ENCODE results near the gene RAB11FIP3. TPM values are rescaled to one million over a fixed set of nuclear protein-coding genes. Genes with fewer than 3 reads are reported as not detected.

RAB11FIP3 gene
- total and polyA plus RNA-seq, 9 of the 15 experiments (the other 6 are each of a cell fraction or from before 2014, with no cell fraction given): 0.46 to 13.1 (median 4.3) TPM

DNA sequence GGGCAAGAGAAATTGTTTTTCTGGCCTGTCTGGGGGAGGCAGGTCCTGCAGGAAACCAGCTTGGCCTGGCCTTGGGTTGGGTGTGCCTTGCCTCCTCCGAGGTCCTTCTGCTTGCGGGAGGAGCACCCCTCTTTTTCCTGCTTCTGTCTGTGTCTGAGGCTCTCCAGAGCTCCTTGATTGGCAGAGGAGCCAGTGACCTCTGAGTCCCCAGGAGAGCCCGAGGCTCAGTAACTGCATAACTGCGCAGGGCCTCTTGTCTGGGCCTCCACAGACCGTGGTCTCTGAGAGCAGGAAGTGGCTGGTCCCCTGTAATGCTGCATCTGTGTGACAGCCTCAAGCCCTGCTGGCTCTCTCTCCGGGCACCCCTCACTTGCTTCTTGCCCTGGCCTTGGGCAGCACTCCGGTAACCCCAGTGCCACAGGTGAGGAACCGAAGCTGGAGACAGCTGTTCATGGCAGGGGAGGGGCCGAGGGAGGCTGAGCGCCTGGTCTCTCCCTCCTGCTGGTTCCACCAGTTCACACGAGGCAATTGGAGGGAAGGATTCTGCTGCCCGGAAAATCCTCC lies 103.6 kb downstream of the RAB11FIP3 start (continued):
- TF ChIP-seq DACH1 (IDR thresholded peaks at IDR 0.05; ENCODE audit: partially characterized antibody) (peak; percentile 27), NR4A1 (CRISPR knock-in tag; IDR thresholded peaks at IDR 0.05) (no peak), NR4A1 (tag; IDR thresholded peaks at IDR 0.05) (no peak), SP2 (IDR thresholded peaks at IDR 0.05; ENCODE audit: extremely low read depth, low read depth, low read length, poor library complexity, severe bottlenecking) (no peak), CEBPB (tag; IDR thresholded peaks at IDR 0.05) (no peak)

- Histone ChIP-seq H3K4me1 (replicated peaks in 1 of 2; ENCODE audit: control insufficient read depth in 2 of 2, insufficient read depth in 2 of 2, low read length in 2 of 2) (peaks cover 27 to 77% of the 10 kb centered on the region in 2 experiments), H3K9ac (ENCODE audit: insufficient read depth in 1 of 2, low read depth in 2 of 2, low read length in 2 of 2) (peak overlapping the region in 1 of 2 experiments; percentile 95; a peak in 2 of 4 replicates), H3K36me3 (ENCODE audit: control insufficient read depth, insufficient read depth, low read length) (peaks cover 36% of the 10 kb centered on the region; the same call in 1 of the 3 replicates), H3K9me3 (replicated peaks; ENCODE audit: control insufficient read depth, insufficient read depth, low read depth, low read length) (no peaks in the 10 kb centered on the region), H2AFZ (ENCODE audit: low read depth, low read length) (no peak overlapping the region), H3K79me2 (ENCODE audit: control insufficient read depth, insufficient read depth, low read length) (peaks cover 97% of the 10 kb centered on the region), H3K4me2 (ENCODE audit: insufficient read depth, low read length) (no peak overlapping the region), H3K27me3 (ENCODE audit: control insufficient read depth in 2 of 2, insufficient read depth in 2 of 2, low read length in 2 of 2) (no peaks in the 10 kb centered on the region), H4K20me1 (replicated peaks; ENCODE audit: control insufficient read depth, insufficient read depth, low read length) (peaks cover 19% of the 10 kb centered on the region), H3K9me1 (ENCODE audit: control insufficient read depth, insufficient read depth, low read length) (peaks cover 15% of the 10 kb centered on the region), H3K4me3 (no peak overlapping the region), H3K27ac (ENCODE audit: extremely low read depth, low read depth, low read length) (peak overlapping the region; percentile 41; the same call in 2 of the 3 replicates)
- ATAC-seq (no peak), FAIRE-seq (no peak), DNase-seq (ENCODE audit: extremely low read depth in 1 of 4, low spot score in 3 of 4) (no peak)
- POLR2A ChIA-PET: interaction anchor here (0.6 to 1.0 kb wide), 4 partner anchors 45 to 1757 kb away, joined by 3 read pairs; no protein-coding TSS in a partner anchor
- intact Hi-C loops (cut with micrococcal nuclease) (no loop called here), in situ Hi-C loops (cut with MboI) (no loop called here)
- TF ChIP-seq, protein P1, sequence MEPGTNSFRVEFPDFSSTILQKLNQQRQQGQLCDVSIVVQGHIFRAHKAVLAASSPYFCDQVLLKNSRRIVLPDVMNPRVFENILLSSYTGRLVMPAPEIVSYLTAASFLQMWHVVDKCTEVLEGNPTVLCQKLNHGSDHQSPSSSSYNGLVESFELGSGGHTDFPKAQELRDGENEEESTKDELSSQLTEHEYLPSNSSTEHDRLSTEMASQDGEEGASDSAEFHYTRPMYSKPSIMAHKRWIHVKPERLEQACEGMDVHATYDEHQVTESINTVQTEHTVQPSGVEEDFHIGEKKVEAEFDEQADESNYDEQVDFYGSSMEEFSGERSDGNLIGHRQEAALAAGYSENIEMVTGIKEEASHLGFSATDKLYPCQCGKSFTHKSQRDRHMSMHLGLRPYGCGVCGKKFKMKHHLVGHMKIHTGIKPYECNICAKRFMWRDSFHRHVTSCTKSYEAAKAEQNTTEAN (CRISPR knock-in tag; IDR thresholded peaks at IDR 0.05): no peak
- TF ChIP-seq TFAP4 (CRISPR knock-in tag; IDR thresholded peaks at IDR 0.05; ENCODE audit: borderline replicate concordance): peak; percentile 25; the same call in 1 of the 2 replicates
- TF ChIP-seq POLR2G (IDR thresholded peaks at IDR 0.05; ENCODE audit: low read depth, low read length): peak; percentile 62
- TF ChIP-seq, protein P2, sequence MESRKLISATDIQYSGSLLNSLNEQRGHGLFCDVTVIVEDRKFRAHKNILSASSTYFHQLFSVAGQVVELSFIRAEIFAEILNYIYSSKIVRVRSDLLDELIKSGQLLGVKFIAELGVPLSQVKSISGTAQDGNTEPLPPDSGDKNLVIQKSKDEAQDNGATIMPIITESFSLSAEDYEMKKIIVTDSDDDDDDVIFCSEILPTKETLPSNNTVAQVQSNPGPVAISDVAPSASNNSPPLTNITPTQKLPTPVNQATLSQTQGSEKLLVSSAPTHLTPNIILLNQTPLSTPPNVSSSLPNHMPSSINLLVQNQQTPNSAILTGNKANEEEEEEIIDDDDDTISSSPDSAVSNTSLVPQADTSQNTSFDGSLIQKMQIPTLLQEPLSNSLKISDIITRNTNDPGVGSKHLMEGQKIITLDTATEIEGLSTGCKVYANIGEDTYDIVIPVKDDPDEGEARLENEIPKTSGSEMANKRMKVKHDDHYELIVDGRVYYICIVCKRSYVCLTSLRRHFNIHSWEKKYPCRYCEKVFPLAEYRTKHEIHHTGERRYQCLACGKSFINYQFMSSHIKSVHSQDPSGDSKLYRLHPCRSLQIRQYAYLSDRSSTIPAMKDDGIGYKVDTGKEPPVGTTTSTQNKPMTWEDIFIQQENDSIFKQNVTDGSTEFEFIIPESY (CRISPR knock-in tag; IDR thresholded peaks at IDR 0.05): peak; percentile 52
- no peak for TF ChIP-seq ZNF695 (CRISPR knock-in tag; IDR thresholded peaks at IDR 0.05)
- peak; percentile 74 for TF ChIP-seq RBM22 (IDR thresholded peaks at IDR 0.05; ENCODE audit: low read depth, low read length, poor library complexity, severe bottlenecking)
- peak; percentile 54 for TF ChIP-seq RBFOX2 (IDR thresholded peaks at IDR 0.05; ENCODE audit: low read depth, low read length)
- 87% methylated on average over 21 of the region's 23 CpGs for WGBS (ENCODE audit: insufficient coverage, low coverage, missing lambda C conversion rate)
- BruUV-seq (replicated peaks): no TSS peak
- CTCF ChIA-PET (ENCODE audit: low intra/inter-chr PET ratio): no interaction called here
Observed at GRCh38 chr16:530111-530817, 104.8 kb downstream of the RAB11FIP3 start.

Data from K562 (cell line).